Gastrocnemius medialis (tissue), 4 donors: Measurements from ENCODE around the gene RTEL1. TPM values are rescaled to one million over a fixed set of nuclear protein-coding genes. Genes with fewer than 3 reads are reported as not detected.
A peak's percentile ranks its signal among the peaks of the same experiment; 100 is the strongest.

Experiments
- ATAC-seq, 2 donors: fragments of 150-250 bp; one replicate each; pipeline ENCODE4 v1.9.1; 2016
- DNase-seq, 2 donors: peaks; one replicate each; pipeline ENCODE4 v3.0.0-alpha.2; 2019
- H3K27ac ChIP-seq, 4 donors: fragments of 200-600 bp; sonication (generic); 1 replicate in 1 of 4; 2 replicates in 3 of 4; pipeline ENCODE4 v1.5.1; 2016 to 2018; ENCODE audit warnings: mild to moderate bottlenecking in 2 of 4, moderate library complexity in 1 of 4
- H3K27me3 ChIP-seq, 3 donors: fragments of 200-600 bp; sonication (generic) in 2 of 3; 1 replicate in 1 of 3; 2 replicates in 2 of 3; pipeline versions ENCODE4 v1.5.1 to v1.6.0; 2016 to 2019; ENCODE audit warnings: mild to moderate bottlenecking in 1 of 3, moderate library complexity in 1 of 3
- H3K36me3 ChIP-seq, 2 donors: fragments of 200-600 bp; sonication (generic) in 1 of 2; one replicate each; pipeline ENCODE4 v1.5.1; 2017 to 2018
- H3K4me1 ChIP-seq, 2 donors: fragments of 200-600 bp; sonication (generic) in 1 of 2; one replicate each; pipeline ENCODE4 v1.5.1; 2016 to 2017; ENCODE audit warnings: mild to moderate bottlenecking in 2 of 2
- H3K4me3 ChIP-seq, 4 donors: fragments of 200-600 bp; sonication (generic) in 3 of 4; 1 replicate in 1 of 4; 2 replicates in 3 of 4; pipeline ENCODE4 v1.5.1; 2016 to 2019; ENCODE audit warnings: mild to moderate bottlenecking in 2 of 4
- H3K9me3 ChIP-seq, 3 donors: fragments of 200-600 bp; sonication (generic) in 2 of 3; 1 replicate in 1 of 3; 2 replicates in 2 of 3; pipeline ENCODE4 v1.5.1; 2016 to 2019
- POLR2A ChIP-seq, 2 donors: fragments of 450-650 bp; IDR thresholded peaks; one replicate each; pipeline ENCODE4 v1.6.1; 2017; ENCODE audit warnings: antibody characterized with exemption in 2 of 2, mild to moderate bottlenecking in 2 of 2, moderate library complexity in 2 of 2
- in situ Hi-C, 4 donors: fragments of 200-750 bp; cut with MboI; loops; one replicate each; pipeline versions ENCODE4 v1.15.0 to v1.8.0; 2017; ENCODE audit warnings: low sequenced_read_pairs in 4 of 4
- intact Hi-C: fragments of 100-400 bp; cut with DNase I; formaldehyde crosslinking; loops from one replicate; pipeline ENCODE4 v1.15.1; 2023; ENCODE audit warnings: low total_unique reads
- total RNA-seq, 4 donors: library from RNA; depleted of rRNA; stranded (reverse); fragments of >200 nt; gene quantifications; one replicate each; pipeline versions ENCODE4 v1.1.0 to v1.2.3, GENCODE V29; 2016
- TF ChIP-seq, protein P1 (sequence below), 5 experiments: fragments of 450-650 bp in 3 of 5; fragments of 200-600 bp in 2 of 5; sonication (generic) in 2 of 5; IDR thresholded peaks in 4 of 5; conservative IDR thresholded peaks in 1 of 5; 1 replicate in 4 of 5; 2 replicates in 1 of 5; pipeline ENCODE4 v1.5.1; 2016 to 2019; ENCODE audit warnings: antibody characterized with exemption in 5 of 5, mild to moderate bottlenecking in 3 of 5, moderate library complexity in 3 of 5

Gene RTEL1
- total RNA-seq, 4 donors from 2014 or later = 2.4 to 9.1 (median 6.0) TPM

DNA sequence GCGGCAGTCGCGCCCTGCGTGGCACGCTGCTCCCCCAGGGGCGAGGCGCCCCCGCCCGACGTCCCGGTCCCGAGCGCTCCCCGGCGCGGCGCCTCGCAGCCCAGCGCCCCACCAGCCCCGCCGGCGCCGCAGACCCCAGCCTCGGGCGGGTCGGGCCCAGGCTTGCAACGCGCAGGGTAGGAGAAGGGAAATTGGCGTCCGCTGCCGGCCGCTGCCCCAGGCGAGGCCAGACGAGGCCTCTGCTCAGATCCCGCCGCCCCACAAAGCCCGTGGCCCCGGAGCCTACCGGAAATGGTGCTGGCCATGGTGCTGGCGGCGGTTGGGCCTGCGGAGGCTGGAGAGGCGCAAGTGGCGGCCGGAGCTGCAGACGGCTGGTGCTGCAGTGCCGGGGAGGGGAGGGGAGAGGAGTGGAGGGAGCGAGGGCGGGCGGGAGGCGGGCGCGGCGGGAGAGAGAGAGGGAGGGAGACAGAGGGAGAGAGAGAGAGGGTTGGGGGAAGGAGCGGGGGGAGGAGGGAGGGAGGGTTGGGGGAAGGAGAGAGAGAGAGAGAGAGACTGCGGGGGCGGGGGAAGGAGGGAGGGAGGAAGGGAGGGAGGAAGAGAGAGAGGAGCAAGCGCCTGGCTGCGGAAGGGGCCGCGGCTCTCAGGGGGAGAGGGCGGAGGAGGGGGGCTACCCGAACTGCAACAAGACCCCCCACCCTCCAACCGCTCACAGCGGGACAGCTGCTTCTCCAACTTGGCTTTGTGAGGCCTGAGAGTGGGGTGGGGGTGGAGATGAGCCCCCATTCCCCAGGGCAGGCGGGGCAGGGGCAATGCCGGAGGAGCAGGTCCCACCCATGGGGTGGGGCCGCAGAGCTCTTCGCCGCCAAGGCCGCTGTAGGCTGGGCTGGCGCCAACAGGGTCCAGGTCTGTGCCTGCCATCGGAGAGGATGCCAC, 4.8 kb upstream of the RTEL1 start, which contains the start of gene STMN3:
STMN3 (minus strand) TSS at position 384 of the 933 bp plus-strand sequence; CDS start at position 305, 79 bp downstream.
- Histone ChIP-seq H3K36me3 (no peaks in the 10 kb centered on the region), H3K4me1 (peaks cover 15 to 22% of the 10 kb centered on the region in 2 donors), H3K4me3 (peak within 1 kb of the TSS; percentile 42 to 57 (median 50)), H3K27me3 (peaks cover 15 to 21% (median 18%) of the 10 kb centered on the region in 3 donors), H3K9me3 (no peaks in the 10 kb centered on the region), H3K27ac (peak within 1 kb of the TSS in 1 of 4 donors; percentile 25)
- DNase-seq (peak; percentile 43 to 50), ATAC-seq (peak; percentile 12 to 13)
- intact Hi-C loops = no loop called here
- TF ChIP-seq, protein P1, sequence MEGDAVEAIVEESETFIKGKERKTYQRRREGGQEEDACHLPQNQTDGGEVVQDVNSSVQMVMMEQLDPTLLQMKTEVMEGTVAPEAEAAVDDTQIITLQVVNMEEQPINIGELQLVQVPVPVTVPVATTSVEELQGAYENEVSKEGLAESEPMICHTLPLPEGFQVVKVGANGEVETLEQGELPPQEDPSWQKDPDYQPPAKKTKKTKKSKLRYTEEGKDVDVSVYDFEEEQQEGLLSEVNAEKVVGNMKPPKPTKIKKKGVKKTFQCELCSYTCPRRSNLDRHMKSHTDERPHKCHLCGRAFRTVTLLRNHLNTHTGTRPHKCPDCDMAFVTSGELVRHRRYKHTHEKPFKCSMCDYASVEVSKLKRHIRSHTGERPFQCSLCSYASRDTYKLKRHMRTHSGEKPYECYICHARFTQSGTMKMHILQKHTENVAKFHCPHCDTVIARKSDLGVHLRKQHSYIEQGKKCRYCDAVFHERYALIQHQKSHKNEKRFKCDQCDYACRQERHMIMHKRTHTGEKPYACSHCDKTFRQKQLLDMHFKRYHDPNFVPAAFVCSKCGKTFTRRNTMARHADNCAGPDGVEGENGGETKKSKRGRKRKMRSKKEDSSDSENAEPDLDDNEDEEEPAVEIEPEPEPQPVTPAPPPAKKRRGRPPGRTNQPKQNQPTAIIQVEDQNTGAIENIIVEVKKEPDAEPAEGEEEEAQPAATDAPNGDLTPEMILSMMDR (IDR thresholded peaks at IDR 0.05 in 4 of 5, conservative IDR thresholded peaks at IDR 0.05 in 1 of 5) = no peak
- no peak for TF ChIP-seq POLR2A (IDR thresholded peaks at IDR 0.05)
- in situ Hi-C loops = loop anchor here in 1 of 4 donors (10.0 kb wide), 1 partner anchor 61 kb away; no protein-coding TSS in a partner anchor

DNA sequence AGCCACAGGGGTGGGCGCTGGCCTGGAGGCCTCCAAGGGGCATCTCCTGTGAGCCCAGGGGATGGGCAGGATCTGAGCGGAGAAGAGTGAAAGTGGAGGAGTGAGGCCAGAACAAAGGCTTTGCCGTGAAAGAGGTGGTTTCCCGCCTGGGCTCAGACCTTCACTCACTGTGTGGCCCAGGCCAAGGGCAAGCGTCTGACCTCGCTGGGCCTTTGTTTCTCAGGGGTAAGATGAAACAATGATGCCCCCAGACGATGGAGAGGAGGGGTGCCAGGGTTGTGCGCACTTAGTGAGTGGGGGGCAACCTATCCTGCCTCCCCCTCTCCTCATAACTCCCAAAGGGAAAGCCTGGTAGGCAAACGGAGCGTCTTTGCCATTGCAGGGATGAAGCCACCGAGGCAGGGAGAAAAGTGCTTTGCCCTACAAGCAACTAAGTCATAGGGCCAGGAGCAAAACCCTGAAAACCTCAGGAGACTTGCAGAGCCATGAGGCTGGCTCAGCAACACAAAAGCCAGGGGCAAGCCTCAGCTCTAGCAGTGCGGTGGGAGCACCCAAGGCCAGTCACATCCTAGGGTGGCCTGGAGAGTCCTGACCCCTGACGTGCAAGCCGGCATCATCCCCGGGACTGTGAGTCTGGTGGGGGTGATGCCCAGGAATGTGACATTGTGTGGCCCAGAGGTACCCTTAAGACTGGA, 4.0 kb upstream of the RTEL1 start:
- no peaks in the 10 kb centered on the region for H3K9me3 ChIP-seq
- ATAC-seq = no peak
- TF ChIP-seq POLR2A (IDR thresholded peaks at IDR 0.05) = no peak
- TF ChIP-seq, protein P1 (IDR thresholded peaks at IDR 0.05 in 4 of 5, conservative IDR thresholded peaks at IDR 0.05 in 1 of 5) = no peak
- H3K27me3 ChIP-seq = peaks cover 15 to 21% (median 18%) of the 10 kb centered on the region in 3 donors
- no peak for DNase-seq
- no peaks in the 10 kb centered on the region for H3K36me3 ChIP-seq
- peak overlapping the region in 1 of 4 donors; percentile 25 for H3K27ac ChIP-seq
- intact Hi-C loops (no loop called here), in situ Hi-C loops (loop anchor here in 1 of 4 donors (10.0 kb wide), 1 partner anchor 61 kb away; no protein-coding TSS in a partner anchor)
- H3K4me1 ChIP-seq = peaks cover 18 to 27% of the 10 kb centered on the region in 2 donors
- H3K4me3 ChIP-seq = peak overlapping the region in 2 of 4 donors; percentile 42 to 48

DNA sequence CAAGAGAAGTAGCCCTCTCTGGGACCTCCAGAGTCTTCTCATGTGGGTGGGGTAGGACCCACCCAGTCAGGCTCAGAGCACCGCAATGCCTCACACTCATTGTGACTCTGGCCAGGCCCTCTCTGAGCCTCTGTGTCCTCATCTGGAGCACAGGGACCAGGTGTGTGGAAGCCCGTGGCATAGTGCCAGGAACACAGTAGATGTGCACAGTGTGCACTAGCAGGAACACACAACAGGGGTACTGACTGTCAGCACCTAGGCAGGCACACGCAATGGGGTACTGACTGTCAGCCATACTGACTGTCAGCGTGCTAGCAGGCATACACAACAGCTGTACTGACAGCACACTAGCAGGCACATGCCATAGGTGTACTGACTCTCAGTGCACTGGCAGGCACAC, 2.9 kb upstream of the RTEL1 start:
- in situ Hi-C loops (loop anchor here in 1 of 4 donors (10.0 kb wide), 1 partner anchor 60 kb away; no protein-coding TSS in a partner anchor), intact Hi-C loops (no loop called here)
- H3K27me3 ChIP-seq = peaks cover 15 to 21% (median 18%) of the 10 kb centered on the region in 3 donors
- H3K36me3 ChIP-seq = peaks cover 0 to 5% of the 10 kb centered on the region in 2 donors
- H3K27ac ChIP-seq = no peak overlapping the region
- H3K9me3 ChIP-seq = no peaks in the 10 kb centered on the region
- DNase-seq (no peak), ATAC-seq (no peak)
- no peak for TF ChIP-seq POLR2A (IDR thresholded peaks at IDR 0.05)
- TF ChIP-seq, protein P1 (IDR thresholded peaks at IDR 0.05 in 4 of 5, conservative IDR thresholded peaks at IDR 0.05 in 1 of 5) = no peak
- peaks cover 22 to 33% of the 10 kb centered on the region in 2 donors for H3K4me1 ChIP-seq
- no peak overlapping the region for H3K4me3 ChIP-seq

DNA sequence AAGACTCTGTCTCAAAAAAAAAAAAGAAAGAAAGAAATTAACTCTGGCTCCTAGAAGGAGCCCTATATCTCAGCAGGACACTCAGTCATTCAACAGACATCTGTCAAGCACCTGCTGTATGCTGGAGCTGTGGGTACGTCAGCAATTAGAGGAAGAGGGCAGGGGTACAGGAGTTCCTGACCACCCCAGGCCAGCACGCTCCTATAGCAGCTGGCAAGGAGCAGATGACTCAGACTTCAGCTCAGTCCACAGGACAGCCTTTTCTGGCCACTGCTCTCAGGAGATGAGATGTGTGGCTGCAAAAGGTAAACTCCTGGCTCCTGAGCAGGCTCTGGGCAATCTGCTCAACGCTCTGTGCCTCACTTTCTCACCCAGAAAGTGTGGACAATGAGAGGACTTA, 1.7 kb upstream of the RTEL1 start:
- peaks cover 13 to 15% (median 13%) of the 10 kb centered on the region in 3 donors for H3K27me3 ChIP-seq
- H3K4me1 ChIP-seq = peaks cover 22 to 33% of the 10 kb centered on the region in 2 donors
- intact Hi-C loops = no loop called here
- peaks cover 0 to 12% of the 10 kb centered on the region in 2 donors for H3K36me3 ChIP-seq
- in situ Hi-C loops = loop anchor here in 1 of 4 donors (10.0 kb wide), 1 partner anchor 58 kb away; no protein-coding TSS in a partner anchor
- TF ChIP-seq, protein P1 (IDR thresholded peaks at IDR 0.05 in 4 of 5, conservative IDR thresholded peaks at IDR 0.05 in 1 of 5) = no peak
- TF ChIP-seq POLR2A (IDR thresholded peaks at IDR 0.05) = no peak
- DNase-seq (no peak), ATAC-seq (no peak)
- H3K27ac ChIP-seq = peak overlapping the region in 1 of 4 donors; percentile 96
- no peaks in the 10 kb centered on the region for H3K9me3 ChIP-seq
- H3K4me3 ChIP-seq = no peak overlapping the region
